GM19099 (cell line): Measurements from ENCODE around the gene PLCB2.

Experiments used
- POLR2A ChIP-seq: IDR thresholded peaks from 3 replicates; pipeline ENCODE4 v1.6.1; 2011; ENCODE audit warnings: low read depth; ENCODE audit not compliant: insufficient read length; ENCODE audit errors: extremely low read depth

Gene PLCB2

DNA sequence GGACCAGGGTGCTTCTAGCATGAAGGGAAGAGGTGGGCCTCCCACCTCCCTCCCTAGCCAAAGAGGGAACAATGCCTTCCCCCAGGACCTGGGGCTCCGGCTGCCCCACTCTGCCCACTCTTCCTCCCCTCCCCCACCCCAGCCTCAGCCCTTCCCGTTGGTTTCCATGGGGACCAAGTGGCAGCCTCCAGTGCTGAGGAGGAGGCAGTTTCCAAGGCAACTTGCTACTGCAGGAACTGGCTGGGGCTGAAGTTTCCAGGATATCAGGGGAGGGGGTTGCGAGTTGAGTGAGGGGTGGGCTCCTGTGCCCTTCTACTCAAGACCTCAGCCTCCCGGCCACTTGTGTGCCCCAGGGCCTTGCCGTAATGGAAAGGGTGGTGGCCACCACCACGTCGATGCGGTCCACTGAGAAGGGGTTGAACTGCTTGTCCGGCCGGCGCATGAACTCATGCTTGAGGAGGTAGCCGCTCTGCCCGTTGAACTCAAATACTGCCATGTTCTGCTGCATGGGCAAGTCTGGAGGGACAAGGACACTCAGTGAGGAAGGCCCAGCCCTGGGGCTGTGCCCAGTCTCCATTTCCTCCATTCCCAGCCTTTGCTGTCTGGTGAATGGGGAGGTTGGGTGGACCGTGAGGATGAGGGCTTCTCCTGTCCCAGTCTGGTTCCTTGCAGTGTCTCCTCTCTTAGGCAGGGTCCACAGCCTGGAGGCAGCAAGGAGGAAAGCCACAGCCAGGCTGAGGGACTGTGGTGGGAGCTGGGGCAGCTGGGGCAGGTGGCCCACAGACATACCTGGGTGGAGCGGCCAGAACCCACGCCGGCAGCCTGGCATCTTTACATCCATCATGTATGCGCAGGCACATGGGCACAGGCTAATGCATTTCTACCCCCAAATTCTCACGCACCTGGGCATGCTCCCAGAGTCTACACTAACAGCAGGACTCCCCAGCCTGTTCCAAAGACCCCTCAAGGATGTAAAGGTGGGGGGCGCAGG lies 13.5 kb downstream of the PLCB2 start:
- TF ChIP-seq POLR2A: no peak

DNA sequence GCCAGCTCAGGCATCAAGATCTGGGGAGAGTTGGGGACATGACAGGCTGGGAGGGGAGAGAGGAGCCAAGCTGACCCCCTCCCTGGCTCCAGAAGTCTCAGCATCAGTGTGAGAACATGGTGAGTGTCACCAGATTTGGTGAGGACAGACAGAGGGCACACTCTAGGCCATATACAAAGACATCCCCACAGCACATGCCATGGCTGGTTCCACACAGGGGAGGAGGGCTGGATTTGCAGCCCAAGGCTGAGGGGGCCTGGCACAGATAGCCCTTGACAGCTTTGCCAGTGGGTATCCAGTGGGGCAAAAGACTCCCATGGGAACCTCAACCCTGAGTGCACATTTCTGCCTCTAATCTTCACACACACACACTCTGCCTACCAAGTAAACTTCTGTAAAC lies 14.7 kb downstream of the PLCB2 start:
- TF ChIP-seq POLR2A: no peak

DNA sequence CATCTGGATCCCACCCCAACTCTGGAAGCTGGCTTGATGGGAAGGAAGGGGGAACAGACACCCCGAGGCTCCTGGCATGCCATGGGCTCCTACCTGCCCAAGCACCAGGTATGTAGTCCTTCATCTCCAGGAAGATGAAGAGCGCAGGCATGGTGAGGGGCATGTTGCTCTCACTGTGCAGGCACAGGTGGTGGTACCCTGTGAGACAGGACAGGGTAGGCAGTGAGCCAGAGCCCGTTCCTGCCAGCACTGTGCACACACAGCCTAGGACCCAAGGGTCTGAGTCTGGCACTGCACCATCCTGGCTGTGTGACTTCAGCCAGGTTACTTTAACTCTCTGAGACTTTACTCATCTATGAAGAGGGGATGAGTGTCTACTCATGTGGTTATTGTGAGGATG lies 15.5 kb downstream of the PLCB2 start:
- no peak for TF ChIP-seq POLR2A

DNA sequence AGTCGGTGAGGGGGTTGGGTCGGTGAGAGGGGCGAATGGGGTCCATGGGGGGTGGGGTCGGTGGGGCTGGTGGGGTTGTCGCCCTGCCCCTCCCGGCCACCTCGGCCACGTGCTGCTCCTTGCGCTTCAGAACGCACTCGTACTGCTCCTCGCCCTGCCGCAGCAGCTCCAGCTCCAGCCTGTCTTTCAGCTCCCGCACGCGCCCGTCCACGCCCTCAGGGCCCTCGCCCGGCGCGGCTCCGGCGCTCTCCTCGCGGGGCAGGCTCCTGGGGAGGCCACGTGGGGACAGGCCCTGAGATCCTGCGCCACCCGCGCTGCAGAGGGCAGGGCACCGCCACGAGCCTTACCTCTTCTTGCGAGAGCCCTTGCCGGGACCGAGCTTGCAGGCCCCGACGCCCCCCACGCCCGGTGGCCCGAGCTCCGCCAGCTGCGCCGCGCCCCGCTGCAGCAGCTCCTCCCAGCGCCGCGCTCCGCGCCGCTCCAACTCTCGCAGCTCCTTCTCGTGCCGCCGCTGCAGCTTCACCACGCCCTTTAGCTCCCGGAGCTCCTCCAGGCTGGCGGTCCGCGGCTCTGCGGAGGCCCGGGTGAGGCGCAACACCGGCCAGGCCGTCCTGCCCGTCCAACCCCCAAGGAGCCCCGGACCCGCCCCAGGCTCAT lies 16.7 kb downstream of the PLCB2 start:
- no peak for TF ChIP-seq POLR2A

DNA sequence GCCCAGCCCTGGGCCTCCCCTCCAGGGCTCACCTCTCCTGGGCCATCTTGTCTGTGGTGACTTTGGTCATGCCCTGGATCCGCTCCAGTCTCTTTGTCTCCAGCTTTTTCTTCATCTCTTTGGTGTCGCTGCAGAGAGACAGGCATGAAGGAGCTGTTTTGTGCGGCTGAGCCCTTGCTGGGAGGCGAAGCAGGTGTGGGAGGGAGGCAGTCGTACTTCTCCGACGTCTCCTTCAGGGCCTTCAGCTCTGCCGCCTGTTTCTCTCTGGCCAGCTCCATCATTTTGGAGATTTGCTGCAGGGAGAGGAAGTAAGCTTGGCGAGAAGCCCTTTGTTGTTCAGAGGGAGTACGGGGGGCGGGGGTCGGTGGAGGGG lies 17.2 kb downstream of the PLCB2 start:
- no peak for TF ChIP-seq POLR2A

DNA sequence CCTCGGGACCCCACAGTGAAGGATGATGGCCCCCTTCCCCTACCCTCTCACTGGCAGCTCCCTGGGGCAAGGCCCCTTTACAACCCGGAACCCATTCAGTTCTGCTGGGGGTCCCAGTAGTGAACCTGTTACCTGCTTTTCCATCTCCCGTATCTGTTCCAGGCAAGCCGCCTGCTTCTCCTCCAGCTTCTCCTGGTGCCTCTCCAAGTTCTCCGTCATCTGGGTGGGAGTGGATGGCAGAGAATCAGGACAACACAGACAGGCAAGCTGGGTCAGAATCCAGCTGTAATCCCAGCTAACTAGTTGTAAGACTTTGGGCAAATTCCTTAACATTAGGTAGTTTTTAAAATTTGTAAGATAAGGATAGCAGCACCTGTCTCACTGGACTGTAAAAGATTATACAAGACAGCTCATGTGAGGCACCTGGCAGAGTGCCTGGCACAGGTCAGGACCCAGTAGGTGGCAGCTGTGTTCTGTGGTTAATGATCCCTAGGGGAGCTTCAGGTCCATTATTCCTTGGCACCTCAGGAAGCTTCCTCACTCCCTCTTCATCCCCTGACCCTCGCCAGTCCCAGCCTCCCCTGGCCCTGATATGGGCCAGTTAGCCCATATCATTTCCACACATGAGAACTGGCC lies 18.5 kb downstream of the PLCB2 start:
- TF ChIP-seq POLR2A: no peak

DNA sequence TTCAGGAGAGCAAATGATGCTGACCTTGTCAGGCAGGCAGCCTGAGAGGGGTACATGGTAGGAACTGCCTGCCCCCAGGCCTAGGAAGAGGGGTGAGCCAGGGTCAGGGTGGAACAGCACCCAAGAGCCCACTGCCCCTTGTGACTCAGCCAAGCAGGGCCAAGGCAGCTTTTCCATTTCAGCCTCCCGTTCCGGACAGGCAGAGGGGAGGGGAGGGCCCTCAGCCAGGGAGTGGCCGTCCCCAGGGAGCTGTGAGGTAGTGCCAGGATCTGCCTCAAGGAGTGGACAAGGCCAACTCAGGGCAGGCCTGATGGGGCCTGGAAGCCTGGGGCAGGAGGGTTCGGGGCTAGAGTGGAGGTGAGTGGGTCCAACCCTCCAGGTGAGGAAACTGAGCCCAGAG lies 19.8 kb downstream of the PLCB2 start:
- no peak for TF ChIP-seq POLR2A

DNA sequence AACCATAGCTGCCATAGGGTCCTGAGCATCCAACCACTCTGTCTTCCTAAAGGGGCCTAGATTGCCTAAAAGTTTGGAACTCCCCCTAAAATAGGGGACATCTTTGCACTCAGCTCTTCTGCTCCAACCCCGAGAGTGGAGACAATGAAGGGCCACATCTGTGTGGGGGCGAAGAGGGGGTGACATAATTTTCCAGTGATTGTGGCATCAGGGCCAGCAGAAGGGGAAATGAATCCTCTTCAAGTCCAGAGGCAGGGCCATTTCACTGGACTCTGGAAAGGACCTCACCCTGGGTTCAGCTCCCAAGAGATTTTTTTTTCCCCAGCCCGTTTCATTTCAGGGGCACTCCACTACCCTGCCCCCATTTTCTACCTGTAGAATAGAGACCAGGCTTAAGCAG lies 20.2 kb downstream of the PLCB2 start:
- TF ChIP-seq POLR2A: no peak

DNA sequence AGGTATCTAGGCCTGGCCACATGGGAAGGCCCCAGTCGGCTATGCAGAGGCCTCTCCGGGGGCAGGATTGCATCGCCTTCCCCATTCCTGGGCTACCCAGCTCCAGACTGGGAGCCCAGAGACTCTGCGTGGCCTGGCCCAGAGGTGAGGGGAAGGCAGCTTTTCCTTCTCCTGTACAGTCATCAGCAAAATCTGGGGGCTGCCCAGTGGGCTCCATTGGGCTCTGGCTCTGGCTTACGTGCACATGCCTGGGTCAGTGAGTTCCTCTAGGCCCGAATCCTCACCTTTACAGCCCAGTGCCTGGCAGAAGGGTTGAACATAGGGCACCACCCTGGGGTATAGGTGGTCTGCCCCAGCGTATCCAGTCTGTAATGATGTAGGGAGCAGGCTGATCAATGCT lies 20.9 kb downstream of the PLCB2 start:
- no peak for TF ChIP-seq POLR2A

DNA sequence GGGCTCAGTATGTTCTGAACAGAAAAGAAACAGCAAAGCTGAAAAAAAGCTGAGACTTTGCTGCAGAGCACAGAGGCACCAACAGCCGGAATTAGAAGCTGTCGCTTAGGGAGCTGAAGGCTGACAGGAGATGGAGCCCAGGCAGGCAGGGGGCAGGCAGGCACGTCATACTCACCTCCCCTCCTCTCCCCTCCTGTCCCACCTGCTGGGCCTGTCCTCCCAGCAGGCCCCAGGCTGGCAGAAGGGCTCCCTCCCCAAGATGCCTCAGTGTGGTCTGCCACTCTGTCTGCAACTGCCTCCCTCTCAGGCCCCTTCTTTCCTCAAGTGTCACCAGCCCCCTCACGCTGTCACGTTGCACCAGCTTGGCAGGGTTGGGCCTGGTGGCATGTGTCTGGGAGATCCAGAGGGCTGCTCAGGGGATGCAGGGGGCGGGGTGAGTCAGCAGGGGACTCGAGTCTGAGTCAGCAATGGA lies 21.6 kb downstream of the PLCB2 start:
- no peak for TF ChIP-seq POLR2A

DNA sequence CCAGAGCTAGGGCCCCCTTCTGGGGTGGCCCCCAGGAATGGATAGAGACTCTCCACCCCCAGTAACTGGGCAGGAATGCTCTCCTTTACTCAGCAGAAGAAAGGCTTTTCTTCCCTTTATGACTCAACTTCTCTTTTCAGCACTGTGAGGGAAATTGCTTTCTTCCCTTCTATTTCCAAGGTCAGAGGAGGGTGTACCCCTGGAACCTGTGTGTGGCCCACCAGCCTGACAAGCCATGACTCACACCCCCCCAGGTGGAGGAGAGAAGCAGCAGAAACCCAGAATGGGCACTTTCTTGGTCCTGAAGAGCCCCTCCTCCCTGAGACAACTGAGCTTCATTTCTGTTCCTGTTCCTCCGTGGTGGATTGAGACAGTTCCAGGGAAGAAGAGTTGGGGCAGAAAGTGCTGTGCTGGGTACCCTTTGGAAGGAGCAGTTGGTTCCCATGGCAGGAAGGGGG lies 22.2 kb downstream of the PLCB2 start:
- TF ChIP-seq POLR2A: no peak

DNA sequence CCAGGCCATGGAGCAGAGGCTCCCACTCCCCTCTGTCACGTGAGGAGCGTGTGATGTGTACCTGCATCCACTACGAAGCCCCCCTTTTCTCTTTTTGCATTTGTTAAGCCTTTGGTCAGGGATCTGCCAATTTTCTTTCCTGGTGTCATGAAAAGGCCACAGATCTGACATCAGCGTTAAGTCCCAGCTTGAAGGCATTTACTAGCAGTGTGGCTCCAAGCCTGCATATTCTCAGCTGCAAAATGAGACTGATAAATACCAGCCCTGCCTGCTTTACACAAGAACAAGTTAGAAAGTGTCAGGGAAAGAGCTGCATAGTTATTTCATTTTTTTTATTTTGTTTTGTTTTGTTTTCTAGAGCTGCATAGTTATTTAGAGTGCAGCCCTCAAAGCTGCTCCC lies 22.6 kb downstream of the PLCB2 start:
- TF ChIP-seq POLR2A: no peak

DNA sequence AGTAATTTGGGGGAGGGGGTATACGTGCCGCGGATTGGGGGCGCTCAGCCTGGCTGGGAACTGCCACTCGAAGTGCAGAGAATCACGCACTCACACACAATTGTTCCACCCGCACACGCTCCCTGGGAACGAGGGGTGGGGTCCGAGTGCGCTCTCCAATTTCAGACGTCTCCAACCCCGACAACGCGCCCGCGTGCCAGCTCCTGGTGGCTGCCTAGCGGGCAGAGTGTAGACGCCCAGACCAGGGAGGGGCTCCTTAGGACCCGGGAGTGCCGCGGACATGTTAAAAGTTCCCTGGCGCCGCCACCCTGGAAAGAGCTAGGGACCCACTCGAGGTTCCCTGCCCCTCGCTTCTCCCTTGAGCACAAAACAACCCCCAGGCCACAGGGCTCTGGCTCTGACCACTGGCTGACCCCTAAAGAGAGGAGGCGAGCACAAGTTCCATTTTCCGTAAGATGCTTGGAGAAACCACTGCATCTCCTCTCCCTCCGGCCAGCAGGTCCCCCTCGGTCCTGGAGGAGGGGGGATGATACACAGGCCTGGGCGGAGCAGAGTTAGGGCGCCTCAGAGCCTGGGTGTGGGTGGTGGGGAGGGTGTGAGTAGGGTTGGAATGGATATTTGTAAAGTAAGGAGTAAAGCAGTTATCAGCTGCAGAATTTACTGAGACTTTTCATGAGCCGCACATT lies 24.0 kb downstream of the PLCB2 start:
- no peak for TF ChIP-seq POLR2A

DNA sequence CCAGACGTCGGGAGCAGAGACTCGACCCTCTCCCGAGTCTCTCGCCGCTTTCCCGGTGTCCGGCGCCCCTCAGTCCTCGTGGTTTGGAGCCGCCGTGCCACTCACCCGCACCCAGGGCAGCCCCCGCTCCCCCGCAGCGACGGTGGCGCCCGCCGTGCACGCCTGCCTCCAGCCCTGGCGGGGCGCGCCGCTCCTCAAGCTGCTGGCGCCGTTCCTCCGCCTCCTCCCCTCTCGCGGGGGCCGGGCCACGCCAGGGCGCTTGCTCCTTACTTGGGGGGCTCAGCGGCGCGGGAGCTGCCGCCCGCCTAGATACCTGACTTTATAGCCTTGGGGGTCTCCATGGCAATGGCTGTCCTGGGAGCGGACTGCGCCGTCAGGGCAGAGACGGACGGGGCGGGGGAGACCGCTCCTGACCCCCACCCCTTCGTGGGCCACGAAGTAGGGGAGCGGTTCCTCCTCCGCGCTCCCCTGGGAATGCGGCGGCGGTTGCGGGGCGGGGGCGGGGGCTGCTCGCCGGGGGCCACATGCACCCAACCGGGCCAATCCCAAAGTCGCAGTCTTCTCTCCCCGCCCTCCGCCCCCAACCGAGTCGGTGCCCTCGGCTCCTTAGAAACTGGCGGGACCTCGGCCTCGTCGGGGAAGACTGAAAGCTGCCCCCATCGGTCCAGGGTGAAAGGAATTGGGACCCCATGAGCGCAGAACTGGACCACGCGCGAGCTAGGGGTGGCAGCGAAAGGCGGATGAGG lies 24.7 kb downstream of the PLCB2 start, which contains the start of gene ANKRD63:
Gene ANKRD63, minus strand, starts transcription at position 196 of the 746 bp plus-strand sequence. CDS start 478 bp downstream, outside the sequence.
- TF ChIP-seq POLR2A: no peak
